ENCODE data around the gene RAB39B.

DNA sequence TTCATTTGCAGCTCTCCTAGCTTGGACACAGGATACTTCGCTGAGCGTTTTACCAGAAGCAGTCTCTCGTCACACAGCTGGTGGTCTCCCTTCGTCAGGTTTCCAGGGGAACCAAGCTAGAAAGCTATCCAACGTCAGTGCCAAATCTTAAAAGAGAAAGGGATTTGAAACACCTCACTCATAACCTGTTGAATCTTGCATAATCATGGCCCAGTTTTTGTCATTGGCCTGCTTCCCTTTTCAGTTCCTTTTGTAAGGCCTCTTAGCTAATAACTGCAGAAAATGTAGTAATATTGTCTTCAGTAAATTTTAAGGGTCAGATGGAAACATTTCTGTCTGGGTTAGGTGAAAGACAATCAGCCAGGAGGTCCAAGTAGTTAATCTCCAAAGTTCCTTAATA is 22.0 kb downstream of the RAB39B start:
- TF ChIP-seq ZFP37 (tag by site-specific recombination; IDR thresholded peaks at IDR 0.05), result no peak
- TF ChIP-seq, protein P1, sequence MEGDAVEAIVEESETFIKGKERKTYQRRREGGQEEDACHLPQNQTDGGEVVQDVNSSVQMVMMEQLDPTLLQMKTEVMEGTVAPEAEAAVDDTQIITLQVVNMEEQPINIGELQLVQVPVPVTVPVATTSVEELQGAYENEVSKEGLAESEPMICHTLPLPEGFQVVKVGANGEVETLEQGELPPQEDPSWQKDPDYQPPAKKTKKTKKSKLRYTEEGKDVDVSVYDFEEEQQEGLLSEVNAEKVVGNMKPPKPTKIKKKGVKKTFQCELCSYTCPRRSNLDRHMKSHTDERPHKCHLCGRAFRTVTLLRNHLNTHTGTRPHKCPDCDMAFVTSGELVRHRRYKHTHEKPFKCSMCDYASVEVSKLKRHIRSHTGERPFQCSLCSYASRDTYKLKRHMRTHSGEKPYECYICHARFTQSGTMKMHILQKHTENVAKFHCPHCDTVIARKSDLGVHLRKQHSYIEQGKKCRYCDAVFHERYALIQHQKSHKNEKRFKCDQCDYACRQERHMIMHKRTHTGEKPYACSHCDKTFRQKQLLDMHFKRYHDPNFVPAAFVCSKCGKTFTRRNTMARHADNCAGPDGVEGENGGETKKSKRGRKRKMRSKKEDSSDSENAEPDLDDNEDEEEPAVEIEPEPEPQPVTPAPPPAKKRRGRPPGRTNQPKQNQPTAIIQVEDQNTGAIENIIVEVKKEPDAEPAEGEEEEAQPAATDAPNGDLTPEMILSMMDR (tag by site-specific recombination; IDR thresholded peaks at IDR 0.05), result no peak
- TF ChIP-seq ZNF341 (tag by site-specific recombination; IDR thresholded peaks at IDR 0.05; ENCODE audit: low read depth), result no peak
- TF ChIP-seq, protein P2, sequence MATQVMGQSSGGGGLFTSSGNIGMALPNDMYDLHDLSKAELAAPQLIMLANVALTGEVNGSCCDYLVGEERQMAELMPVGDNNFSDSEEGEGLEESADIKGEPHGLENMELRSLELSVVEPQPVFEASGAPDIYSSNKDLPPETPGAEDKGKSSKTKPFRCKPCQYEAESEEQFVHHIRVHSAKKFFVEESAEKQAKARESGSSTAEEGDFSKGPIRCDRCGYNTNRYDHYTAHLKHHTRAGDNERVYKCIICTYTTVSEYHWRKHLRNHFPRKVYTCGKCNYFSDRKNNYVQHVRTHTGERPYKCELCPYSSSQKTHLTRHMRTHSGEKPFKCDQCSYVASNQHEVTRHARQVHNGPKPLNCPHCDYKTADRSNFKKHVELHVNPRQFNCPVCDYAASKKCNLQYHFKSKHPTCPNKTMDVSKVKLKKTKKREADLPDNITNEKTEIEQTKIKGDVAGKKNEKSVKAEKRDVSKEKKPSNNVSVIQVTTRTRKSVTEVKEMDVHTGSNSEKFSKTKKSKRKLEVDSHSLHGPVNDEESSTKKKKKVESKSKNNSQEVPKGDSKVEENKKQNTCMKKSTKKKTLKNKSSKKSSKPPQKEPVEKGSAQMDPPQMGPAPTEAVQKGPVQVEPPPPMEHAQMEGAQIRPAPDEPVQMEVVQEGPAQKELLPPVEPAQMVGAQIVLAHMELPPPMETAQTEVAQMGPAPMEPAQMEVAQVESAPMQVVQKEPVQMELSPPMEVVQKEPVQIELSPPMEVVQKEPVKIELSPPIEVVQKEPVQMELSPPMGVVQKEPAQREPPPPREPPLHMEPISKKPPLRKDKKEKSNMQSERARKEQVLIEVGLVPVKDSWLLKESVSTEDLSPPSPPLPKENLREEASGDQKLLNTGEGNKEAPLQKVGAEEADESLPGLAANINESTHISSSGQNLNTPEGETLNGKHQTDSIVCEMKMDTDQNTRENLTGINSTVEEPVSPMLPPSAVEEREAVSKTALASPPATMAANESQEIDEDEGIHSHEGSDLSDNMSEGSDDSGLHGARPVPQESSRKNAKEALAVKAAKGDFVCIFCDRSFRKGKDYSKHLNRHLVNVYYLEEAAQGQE (tag by site-specific recombination; IDR thresholded peaks at IDR 0.05), result no peak
- TF ChIP-seq ZNF24 (tag by site-specific recombination; IDR thresholded peaks at IDR 0.05), result no peak
- no peak for TF ChIP-seq ZNF514 (tag by site-specific recombination; IDR thresholded peaks at IDR 0.05)
- TF ChIP-seq ZNF155 (tag by site-specific recombination; IDR thresholded peaks at IDR 0.05), result no peak
- no peak for TF ChIP-seq ZXDB (tag by site-specific recombination; IDR thresholded peaks at IDR 0.05)
- TF ChIP-seq ZNF639 (tag by site-specific recombination; IDR thresholded peaks at IDR 0.05), result no peak
- no peak for TF ChIP-seq ZBTB49 (tag by site-specific recombination; IDR thresholded peaks at IDR 0.05; ENCODE audit: low read depth)
- TF ChIP-seq ZSCAN16 (tag by site-specific recombination; IDR thresholded peaks at IDR 0.05), result no peak
